Myocyte (in vitro differentiated cells): ENCODE measurements around the gene TRPV5. TPM values are rescaled to one million over a fixed set of nuclear protein-coding genes. Genes with fewer than 3 reads are reported as not detected.

Source experiments
- DNase-seq: peaks from one replicate; pipeline ENCODE4 v3.0.0-alpha.2; 2012; ENCODE audit warnings: low read depth
- total RNA-seq: library from RNA; depleted of rRNA; stranded (reverse); fragments of >200 nt; gene quantifications from 2 replicates; pipeline ENCODE4 v1.2.3, GENCODE V29; 2014

Gene TRPV5
- total RNA-seq, 1 donor from 2014 or later, result not detected

DNA sequence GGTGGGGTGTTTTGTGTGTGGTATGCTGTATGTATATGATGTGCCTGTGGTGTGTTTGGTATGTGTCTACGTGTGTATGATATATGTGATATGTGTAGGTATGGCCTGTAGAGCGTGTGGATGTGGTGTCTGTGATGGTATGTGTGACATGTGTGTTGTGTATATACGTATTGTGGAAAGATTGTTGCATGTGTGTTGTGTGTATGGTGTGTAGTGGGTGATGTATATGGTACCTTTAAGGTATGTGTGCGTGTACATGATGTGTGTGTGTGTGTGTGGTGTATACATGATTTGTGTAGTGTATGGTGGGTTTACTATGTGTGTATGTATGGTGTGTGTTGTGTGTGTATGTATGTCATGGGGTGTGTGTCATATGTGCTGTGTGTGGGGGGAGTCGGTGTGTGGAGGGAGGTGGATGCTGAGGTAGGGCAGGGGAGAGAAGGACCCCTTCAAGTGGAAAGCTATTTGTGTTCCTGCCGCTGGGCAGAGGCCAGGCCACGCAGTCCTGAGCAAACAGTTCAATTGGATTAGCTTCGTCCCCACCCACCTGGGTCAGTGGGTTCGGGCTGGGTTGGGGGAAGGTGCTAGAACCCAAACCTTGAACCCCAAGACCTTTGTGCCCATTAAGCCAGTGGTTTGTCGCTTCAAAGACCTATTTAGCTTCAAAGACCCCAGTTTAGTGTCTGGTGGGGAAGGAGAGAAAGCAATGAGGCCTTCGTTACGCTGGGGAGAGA lies 46.1 kb downstream of the TRPV5 start:
- no peak for DNase-seq

DNA sequence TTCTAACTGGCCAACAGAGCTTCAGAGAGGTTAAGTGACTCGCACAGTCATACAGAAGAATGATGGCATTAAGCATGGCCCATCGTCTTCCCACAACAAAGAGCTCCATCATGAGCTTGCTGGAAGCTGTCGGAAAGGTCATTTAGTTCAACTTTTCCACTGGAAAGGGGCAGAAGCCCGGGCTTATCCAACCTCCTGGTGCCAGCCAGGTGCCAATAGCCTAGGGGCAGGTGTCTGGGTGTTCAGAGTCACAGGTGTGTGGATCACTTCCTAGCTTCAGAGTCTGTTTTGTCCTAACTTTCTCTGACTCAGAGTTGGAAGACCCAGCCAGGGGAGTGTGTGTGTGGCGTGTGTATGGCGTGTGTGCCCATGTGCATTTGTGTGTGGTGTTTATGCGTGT lies 46.7 kb downstream of the TRPV5 start:
- no peak for DNase-seq

DNA sequence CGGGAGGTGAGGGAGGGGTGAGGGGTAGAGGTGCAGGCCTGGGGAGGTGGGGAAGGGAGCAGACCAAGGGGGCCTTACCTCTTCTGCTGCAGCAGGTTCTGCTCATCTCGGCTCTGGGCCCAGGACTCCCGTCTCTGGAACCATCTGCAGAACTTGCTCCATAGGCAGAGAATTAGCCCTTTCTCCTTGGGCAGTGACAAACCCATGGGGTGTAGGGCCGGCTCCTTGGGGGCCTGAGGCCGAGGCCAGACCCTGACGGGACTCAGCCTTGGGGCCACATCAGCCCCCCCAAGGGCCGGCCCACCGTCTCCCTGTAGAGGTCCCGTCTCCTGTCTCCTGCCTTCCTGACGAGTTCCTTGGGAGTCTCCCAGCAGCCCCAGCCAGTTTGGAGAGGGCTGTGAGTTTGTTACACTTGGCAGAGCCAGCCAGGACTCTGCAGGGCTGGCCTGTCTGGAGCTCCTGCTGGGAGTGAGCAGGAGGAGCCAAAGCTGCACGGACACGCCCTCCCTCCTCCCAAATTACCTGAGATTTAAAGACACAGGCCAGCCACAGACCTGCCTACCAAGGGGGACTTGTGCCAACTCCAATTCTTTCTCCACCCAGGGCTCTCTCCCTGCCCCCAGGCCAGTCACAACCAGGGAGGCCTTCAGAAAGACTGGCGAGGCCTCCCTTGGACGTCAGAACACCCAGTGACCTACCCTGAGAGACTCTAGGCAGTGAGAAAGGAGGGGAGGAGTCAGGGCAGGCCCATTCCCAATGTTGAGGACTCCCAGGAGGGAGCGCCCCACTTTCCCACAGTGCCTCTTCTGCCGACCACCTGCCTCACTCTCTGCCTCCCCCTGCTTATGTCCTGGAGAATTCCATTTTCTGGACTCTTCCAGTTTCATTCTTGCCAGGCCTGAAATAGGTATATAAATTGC lies 48.0 kb downstream of the TRPV5 start, which contains the start of gene TRPV6:
Gene TRPV6, minus strand, starts transcription at position 435 of the 920 bp plus-strand sequence.
- DNase-seq, result no peak

DNA sequence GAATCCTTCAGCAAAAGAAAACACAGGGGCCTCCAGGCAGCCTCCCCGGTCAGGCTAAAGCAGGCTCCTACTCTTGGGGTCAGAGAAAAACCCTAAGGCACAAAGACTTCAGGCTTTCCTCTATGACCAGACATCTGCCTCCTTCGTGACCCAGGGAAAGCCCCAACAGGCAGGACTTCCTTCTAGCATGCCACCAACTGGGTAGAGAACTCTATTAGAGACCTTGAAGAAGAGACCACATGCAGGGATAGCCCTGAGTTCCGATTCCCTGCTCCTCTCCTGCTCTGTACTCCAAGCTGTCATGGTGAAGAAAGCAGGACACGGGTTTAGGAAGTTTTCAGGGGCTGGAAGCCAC lies 49.3 kb downstream of the TRPV5 start:
- no peak for DNase-seq

DNA sequence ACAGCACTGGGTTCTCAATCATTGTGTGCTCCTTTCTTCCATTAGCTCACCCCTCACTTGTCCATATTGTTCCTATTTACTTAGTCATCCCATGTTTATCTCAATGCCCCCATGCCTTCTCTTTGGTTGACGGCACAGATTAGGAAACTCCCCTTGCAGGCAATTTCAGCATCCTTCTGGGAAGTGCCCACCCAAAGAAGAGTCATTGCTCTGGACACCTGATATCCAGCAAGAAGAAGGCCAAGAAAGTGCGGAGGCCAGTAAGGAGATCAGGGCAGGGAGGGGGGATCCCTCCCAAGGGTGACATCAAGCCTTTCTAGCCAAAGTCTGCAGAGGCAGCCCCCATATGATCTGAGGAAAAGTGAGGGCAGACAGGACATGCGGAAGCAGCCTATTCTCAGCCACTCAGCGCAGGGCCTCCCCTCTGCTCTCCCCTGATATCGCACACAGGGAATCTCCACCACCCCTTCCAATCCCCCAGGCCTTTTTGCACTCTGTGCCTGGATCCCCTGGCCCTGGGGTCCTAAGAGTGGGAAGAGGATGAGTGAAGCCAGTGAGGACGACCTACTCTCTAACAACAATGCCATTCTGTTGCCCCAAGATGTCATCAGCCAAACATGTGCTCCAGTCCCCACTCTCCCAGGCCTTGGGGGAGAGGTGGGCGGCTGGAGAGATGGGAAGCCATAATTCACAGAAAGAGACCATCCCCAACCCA lies 49.8 kb downstream of the TRPV5 start:
- no peak for DNase-seq

DNA sequence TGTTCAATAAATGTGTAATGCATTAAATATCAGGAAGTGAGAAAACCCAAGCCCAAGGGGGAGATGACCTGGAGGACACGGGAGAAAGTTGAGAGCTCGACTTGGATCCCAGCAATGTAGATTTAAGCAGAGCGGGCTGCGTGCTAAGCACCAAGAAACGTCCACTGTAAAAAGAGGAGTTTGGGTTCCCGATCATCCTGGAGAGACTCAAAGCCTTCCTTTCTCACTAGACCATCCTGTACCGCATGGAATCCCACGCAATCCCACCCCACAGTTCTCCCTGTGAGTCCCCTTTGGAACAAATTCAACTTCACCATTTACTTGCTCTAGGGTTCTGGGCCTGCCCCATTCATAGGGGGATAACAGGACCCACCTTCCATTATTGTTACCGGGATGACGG lies 50.4 kb downstream of the TRPV5 start:
- no peak for DNase-seq

DNA sequence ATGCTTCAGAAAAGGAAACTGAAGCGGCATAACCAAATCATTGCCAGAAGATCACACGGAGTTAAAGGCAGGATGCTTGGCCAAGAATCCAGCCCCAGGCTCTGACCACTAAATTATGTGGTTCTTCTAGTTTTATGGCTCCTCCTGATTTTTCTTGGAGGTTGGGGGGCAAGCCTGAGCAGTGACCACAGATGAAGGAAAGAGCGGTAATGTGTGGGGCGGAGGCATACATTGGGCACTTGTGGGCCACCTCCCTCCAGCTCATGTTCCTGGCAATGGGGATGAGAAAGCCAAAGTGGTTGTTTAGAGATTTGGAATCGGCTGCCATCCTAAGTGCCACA lies 51.2 kb downstream of the TRPV5 start:
- no peak for DNase-seq

DNA sequence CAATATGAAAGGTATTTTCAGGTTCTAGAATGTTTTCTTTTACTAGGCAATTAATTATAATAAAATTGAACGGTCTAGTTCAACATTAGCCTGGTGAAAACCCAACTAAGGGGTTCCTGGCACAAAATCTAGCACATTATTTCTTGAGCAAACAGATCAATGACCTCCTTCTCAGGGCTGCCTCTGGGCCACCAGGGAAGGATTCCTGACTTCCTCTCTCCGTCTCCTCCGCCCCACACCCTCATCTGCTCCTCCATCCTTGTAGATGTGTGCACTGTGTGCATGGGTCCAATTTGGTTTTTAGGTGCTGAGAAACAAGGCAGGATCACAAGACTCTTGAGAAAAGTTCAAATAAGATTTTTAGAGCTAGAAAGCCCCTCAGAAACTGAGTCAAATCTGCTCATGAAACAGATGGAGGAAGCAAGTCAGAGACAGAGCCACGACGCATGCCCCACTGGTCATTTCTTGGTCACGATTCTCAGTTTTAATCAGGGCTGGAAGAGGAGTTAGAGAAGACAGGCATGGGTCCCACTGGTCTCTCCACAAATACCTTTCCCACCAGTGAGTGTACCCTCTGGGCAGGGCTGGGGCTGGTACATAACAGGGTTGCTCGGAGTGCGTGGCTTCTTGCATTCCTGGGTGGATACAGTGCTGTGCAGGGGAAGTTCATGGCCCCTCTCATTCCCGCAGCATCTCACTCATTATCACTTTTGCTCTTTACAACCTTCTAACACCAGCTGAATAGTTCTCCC lies 51.8 kb downstream of the TRPV5 start:
- no peak for DNase-seq

DNA sequence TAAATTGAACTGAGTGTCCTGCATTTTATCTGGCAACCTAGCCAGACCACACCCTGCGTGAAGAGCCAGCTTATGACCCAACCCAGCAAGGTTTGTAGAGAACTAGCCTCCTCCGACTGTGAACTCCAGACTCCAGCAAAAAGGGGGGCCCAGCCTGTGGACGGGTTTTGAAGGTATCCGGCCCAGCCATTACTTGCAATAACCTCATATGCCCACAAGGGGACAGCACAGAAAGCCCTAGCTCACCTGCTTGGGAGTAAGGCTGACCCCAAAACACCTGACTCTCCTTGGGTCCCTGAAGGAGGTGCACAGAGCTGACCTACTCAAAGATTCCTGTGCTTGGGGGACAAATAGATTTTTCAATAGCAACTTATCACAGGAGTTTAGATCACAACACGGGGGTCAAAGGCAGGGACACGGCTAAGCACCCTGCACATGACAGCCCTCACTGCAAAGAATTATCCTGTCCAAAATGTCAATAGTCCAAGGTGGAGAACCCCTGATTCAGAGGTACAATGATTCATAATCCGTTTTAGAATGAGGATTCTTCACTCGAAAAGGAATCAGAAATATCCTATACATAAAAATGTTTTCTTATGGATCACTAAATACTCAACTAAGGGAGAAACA lies 52.6 kb downstream of the TRPV5 start:
- peak; percentile 26 for DNase-seq

DNA sequence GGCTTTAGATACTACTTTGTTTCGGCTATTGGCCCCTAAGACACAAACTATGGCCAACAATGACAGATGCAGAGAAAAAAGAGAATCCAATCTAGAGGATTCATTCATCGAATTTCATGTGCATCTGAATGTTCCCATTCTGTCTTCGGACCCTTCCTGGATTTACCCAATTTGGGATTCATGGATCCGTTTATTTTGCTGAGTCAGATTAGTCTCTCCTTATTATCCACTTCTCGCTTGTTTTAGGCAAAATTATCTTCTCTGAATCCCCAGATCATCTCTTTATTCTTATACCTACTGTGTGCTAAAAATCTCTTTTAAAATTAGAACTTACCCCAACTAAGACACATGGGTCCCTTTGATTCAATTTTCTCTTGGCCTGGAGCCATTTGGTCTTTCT lies 54.5 kb downstream of the TRPV5 start:
- no peak for DNase-seq

DNA sequence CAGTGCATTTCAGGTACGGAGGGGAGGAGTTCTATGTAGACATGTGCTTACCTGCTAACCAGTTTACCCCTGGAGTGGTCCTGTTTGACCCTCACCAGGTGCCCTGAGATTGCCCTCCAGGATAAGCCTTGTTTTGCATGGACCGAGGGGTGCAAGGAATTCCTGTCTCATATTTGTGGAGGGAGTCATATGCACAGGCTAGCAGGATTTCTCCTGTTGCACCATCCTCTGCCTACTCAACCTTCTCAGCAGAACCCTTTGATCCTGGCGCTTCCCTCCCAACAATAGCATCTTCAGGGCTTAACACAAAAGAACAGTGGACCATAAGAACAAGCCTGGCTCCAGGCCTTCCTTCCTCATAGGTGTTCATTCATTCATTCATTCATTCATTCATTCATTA lies 55.2 kb downstream of the TRPV5 start:
- no peak for DNase-seq

DNA sequence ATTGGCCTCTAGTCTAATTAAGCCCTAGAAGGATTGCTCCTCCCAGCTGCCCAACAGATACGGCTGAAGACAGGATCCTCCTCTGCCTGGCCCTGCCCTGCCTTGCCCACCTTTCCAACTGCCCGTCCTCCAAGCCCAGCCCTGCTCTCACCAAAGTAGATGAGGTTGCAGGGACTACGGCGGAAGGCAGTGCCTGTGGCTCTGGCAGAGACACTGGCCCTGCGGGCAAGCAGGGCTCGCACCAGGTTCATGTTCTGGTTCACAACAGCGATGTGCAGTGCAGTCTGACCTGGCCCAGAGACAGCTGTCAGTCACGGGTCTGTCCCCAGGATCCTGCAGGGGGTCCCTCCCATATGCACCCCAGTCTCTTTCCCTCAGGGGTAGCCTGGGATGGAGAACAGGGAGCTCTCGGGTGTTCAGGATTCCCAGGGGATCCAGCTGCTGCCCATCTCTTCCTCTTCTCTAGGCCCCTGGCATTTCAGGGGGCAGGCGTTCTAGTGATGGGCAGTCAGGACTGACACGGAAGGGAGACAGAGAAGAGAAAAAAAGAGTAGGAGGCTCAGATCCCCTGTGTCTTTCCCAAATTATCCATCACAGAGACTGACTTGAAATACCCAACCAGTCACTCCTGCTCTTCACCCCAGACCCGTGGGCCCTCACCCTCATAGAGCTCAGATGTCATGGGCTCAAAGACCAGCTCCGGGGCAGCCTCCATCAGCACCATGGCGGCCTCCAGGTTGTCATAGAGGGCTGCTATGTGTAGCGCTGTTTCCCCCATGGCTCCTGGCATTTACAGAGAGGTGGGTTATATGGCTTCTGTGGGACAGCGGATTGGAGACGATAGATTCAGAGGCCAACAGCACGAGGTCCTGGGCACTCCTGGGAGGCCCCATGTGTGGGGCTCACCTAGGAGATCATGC lies 56.3 kb downstream of the TRPV5 start:
- DNase-seq, result no peak

DNA sequence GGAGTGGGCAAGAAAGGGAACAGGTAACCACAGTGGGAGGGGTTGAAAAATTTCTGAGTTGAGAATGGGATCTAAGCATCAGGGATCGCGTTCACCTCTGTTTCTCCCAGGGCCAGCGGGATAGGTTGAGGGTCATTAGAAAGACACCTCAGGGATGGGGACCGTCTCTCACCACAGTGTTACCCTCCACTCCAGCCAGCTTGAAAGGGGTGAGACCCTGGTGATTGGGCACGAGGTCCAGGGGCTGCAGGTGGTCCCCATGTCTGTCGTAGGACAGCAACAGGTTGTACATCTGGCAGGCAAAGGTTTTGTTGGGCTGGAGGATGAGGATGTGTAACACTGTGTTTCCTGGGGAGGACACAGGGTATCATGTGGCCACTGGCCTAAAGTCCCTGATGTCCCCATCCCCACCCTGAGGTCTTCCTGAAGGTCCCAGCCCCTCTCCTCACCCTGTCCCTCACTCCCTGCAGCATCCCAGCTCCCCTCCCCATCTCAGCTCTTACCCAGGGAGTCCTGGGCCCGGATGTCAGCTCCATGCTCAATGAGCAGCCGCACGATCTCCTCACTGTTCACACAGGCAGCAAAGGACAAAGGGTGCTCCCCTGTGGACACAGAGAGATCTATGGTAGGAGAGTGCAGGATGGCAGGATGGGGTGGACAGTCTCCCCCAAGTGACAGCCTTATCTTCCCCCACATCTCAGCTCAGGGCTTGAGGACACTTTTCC lies 57.1 kb downstream of the TRPV5 start:
- DNase-seq, result no peak

DNA sequence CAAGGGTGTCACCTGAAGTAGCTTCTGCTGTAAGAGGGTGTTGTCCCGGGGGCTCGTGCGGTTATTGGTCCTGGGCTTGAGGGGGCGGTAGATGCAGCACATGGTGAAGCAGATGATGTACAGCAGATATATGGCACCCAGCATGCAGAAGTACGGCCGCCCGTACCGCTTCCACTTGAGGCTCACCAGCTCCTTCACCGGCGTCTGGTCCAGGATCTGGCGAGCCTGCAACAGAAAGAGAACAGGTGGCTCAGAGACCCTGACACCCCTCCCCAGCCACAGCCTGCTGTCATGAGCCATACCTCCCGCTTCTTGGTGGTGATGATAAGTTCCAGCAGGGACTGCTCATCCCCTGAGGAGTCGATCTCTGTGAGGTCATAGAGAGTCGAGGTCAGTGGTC lies 58.1 kb downstream of the TRPV5 start:
- no peak for DNase-seq

DNA sequence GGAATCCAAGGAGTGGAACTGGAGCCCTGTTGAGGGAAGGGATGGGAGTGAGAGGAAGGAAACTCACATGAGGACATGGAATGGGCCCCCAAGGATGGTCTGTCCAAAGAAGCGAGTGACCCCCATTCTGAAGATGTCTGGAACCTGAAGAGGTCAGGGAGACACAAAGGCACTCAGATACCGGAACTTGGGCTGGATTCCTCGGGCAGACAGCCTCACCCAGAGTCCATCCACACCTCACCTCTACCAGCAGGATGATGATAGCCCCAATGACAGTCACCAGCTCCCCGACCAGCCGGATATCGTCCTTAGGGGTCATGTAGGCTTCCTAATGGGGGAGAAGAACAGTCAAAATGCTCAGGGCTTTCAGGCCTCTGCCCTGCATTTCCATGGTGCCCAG lies 58.7 kb downstream of the TRPV5 start:
- no peak for DNase-seq

DNA sequence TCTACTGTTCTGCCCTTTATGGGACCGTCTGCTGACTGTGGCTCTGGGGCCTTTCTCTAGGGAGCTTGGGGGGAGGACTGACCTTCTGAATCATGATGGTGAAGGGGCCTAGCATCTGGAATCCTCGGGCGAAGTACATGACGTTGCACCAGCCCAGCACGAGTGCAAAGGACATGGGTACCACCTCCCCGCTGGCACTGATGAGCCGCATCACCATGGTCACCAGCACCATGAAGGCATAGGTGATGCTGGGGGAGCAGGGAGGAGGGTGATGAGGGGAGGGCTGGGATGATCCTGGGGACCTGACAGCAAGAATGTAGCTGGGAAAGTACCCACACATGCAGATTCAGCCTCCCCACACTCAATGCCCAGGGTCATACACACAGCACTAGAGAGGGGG lies 59.1 kb downstream of the TRPV5 start:
- DNase-seq, result no peak

DNA sequence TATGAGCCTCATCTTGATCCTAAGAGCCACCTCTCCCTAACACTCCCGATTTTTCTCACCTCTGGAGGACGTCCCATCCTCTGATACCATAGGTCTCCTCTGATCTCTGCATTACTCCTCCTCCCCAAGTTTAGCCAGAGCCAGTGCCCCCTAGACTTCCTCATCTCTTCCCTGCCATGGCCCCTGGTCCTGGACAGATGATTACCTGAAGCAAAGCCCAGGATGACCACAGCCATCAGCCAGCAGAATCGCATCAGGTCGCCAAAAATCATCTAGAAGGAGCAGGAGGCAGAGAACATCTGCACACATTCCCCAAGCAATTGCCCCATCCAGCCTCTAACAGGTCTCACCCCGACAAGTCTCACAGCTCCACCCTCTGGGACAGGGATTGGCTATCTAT lies 59.7 kb downstream of the TRPV5 start:
- no peak for DNase-seq

DNA sequence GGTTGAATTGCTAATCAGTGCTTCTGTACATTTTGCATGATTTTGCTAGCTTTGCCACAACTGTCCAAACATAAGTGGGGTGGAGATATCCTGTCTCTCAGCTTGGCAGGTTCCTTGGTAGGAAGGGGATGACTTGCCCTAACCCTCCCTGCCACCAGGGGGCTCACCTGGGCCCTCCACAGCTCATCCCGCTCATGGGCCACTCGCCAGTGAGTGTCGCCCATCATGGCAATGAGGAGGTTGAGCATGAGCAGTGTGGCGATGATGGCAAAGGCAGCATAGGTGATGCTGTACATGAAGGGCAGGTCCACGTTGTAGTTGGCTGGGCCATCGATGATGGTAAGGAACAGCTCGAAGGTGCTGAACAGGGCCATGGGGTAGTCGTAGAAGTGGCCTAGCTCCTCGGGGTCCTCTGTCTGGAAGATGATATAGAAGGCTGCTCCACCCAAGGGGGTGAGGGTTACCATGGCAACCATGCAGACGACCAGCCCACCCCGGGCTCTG lies 60.2 kb downstream of the TRPV5 start:
- DNase-seq, result no peak

DNA sequence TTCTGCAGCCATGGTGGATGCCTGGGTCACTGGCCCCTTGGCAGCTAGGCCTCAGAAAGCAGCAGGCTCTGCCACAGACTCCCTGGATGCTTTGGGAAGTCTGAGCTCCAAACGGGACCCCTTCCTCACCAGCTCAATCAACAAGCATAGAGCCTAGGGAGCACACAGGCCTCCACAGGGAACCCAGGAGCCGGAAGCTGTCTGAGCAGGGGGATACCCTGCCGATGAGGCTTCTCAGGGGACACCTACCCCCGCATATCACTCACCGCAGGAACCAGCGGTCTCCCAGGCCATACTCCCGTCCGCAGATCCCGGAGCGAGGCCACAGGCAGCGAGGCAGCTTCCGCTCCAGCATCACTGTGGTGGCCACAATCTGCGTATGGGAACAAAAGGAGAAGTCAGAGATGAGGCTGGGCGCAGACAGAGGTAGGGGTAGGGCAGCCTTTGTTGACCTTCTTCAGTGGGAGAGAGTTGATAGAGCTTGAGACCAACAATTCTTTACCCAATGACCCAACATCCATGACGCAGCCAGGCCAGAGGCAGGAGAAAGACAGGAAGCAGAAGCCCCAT lies 61.4 kb downstream of the TRPV5 start:
- DNase-seq, result no peak
